DMS 273 (cell line): ENCODE results near the gene MZB1.

ENCODE experiments used
- DNase-seq: peaks from one replicate; lab custom pipeline; 2025; ENCODE audit not compliant: unreplicated experiment; lab: John Stamatoyannopoulos, UW

Gene MZB1

DNA sequence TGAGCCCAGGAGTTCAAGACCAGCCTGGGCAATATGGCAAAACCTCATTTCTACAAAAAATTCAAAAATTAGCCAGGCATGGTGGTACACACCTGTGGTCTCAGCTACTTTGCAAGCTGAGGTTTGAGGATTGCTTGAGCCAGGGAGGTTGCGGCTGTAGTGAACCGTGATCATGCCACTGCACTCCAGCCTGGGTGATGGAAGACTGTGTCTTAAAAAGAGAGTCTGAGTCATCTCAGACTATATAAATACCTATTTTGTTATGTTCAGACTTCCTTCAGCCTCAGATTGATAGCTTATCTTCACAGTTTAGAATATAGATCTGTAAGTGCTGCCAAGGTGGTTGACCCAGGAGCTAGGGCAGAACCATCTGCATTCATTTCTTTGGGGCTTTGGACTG lies 49.7 kb downstream of the MZB1 start:
- DNase-seq, result no peak
